Fibroblast of lung (primary cell): Measurements from ENCODE around the gene DCAF7. TPM values are rescaled to one million over a fixed set of nuclear protein-coding genes. Genes with fewer than 3 reads are reported as not detected.

Experiments used
- DNase-seq, 2 donors: peaks; one replicate each; pipeline versions ENCODE4 v3.0.0 to v3.0.0-alpha.2; 2010; ENCODE audit warnings: low read depth in 2 of 2
- H2AFZ ChIP-seq: 2 replicates; pipeline ENCODE4 v1.5.1; 2012; ENCODE audit warnings: low read length, control low read depth, inconsistent platforms
- H3K27ac ChIP-seq: 2 replicates; pipeline ENCODE4 v1.5.1; 2011; ENCODE audit warnings: low read length, control low read depth; ENCODE audit not compliant: insufficient read depth
- H3K27me3 ChIP-seq: 2 replicates; pipeline ENCODE4 v1.5.1; 2011; ENCODE audit warnings: mild to moderate bottlenecking, low read length; ENCODE audit not compliant: control insufficient read depth, insufficient read depth
- H3K36me3 ChIP-seq: 2 replicates; pipeline ENCODE4 v1.5.1; 2011; ENCODE audit warnings: low read length; ENCODE audit not compliant: control insufficient read depth, insufficient read depth
- H3K4me1 ChIP-seq: 2 replicates; pipeline ENCODE4 v1.5.1; 2011; ENCODE audit warnings: low read length; ENCODE audit not compliant: control insufficient read depth, insufficient read depth; ENCODE audit errors: extremely low read depth
- H3K4me2 ChIP-seq: 2 replicates; pipeline ENCODE4 v1.5.1; 2011; ENCODE audit warnings: low read length, control low read depth; ENCODE audit not compliant: insufficient read depth; ENCODE audit errors: extremely low read depth
- H3K4me3 ChIP-seq, 4 experiments: fragments of 200-600 bp in 1 of 4; sonication (generic) in 1 of 4; replicated peaks in 1 of 4; 2 replicates each; pipeline ENCODE4 v1.5.1; 2011 to 2016; ENCODE audit warnings: low read length in 4 of 4, low read depth in 3 of 4, mild to moderate bottlenecking in 3 of 4, control low read depth in 2 of 4, inconsistent platforms in 1 of 4, mixed read lengths in 1 of 4; ENCODE audit not compliant: insufficient read depth in 1 of 4; ENCODE audit errors: control extremely low read depth in 1 of 4
- H3K79me2 ChIP-seq: 2 replicates; pipeline ENCODE4 v1.5.1; 2012; ENCODE audit warnings: mild to moderate bottlenecking, low read length, inconsistent platforms; ENCODE audit not compliant: control insufficient read depth, insufficient read depth
- H3K9ac ChIP-seq: 2 replicates; pipeline ENCODE4 v1.5.1; 2011; ENCODE audit warnings: mild to moderate bottlenecking, low read length, control low read depth; ENCODE audit not compliant: insufficient read depth
- H3K9me3 ChIP-seq: 2 replicates; pipeline ENCODE4 v1.5.1; 2012; ENCODE audit warnings: low read depth, low read length; ENCODE audit not compliant: control insufficient read depth, insufficient read depth
- H4K20me1 ChIP-seq: 2 replicates; pipeline ENCODE4 v1.5.1; 2011; ENCODE audit warnings: low read length; ENCODE audit not compliant: control insufficient read depth, insufficient read depth; ENCODE audit errors: extremely low read depth
- EZH2 ChIP-seq: IDR thresholded peaks from 2 replicates; pipeline ENCODE4 v1.5.1; 2012; ENCODE audit warnings: low read length, control low read depth, mild to moderate bottlenecking; ENCODE audit errors: missing control alignments
- polyA plus RNA-seq, 2 donors: library from polyadenylated mRNA; depleted of rRNA in 1 of 2; stranded (reverse) in 1 of 2; unstranded in 1 of 2; fragments of >200 nt; gene quantifications; 2 replicates each; pipeline ENCODE4 v1.2.1, GENCODE V29; 2011 to 2012; ENCODE audit warnings: missing spikeins in 1 of 2
- total RNA-seq: library from RNA; depleted of rRNA; stranded (reverse); fragments of >200 nt; gene quantifications from 2 replicates; pipeline ENCODE4 v1.2.1, GENCODE V29; 2014
- TF ChIP-seq, protein P1 (sequence below), 2 donors: IDR thresholded peaks in 1 of 2; conservative IDR thresholded peaks in 1 of 2; 1 replicate in 1 of 2; 2 replicates in 1 of 2; pipeline ENCODE4 v1.5.1; 2011 to 2012; ENCODE audit warnings: low read length in 2 of 2, control low read depth in 1 of 2, inconsistent platforms in 1 of 2, low read depth in 1 of 2, mild to moderate bottlenecking in 1 of 2

DCAF7 gene
- total and polyA plus RNA-seq, 2 donors (not counting 1 experiment from before 2014, with no cell fraction given) = 13.9 to 38.8 TPM

DNA sequence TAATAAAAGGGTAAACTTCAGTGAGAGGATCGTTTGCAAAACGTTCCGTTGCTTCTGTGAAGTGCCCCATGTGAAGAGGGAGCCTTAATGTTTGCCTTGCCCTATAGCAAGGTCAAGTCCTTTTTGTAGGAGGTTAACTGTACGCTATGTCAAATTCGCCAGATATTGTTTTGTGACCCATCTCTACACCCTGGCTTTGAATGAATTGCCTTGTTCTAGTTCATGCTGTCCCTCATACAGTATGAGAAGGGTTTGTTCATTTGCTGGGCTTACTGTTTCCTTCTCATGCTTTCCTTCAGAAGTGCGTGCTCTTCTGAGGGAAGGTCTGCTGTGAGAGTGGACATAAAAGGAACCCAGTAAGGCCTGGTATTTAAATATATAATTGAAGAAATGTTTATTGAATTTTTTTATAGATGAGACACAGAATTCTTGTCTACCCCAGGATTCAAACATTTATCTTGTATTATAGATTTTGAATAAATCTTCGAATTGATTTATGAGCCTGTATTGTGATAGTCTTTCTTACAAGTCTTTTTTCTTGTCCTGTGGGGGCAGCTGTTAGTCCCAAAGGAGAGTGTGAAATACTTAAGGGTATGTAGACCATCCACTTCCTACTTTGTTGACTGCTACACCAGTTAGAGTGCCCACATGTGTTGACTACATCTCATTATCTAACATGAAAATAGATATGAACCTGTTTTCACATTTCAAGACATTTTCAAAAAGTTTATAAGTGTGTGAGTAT is 73.7 kb downstream of the DCAF7 start:
- Histone ChIP-seq H3K9ac (no peak overlapping the region), H3K27ac (no peak overlapping the region), H3K4me2 (peak overlapping the region; percentile 76), H3K79me2 (peaks cover 39% of the 10 kb centered on the region), H3K9me3 (no peaks in the 10 kb centered on the region), H3K36me3 (no peaks in the 10 kb centered on the region), H3K4me3 (peak overlapping the region; percentile 75 to 88 (median 78)), H4K20me1 (no peaks in the 10 kb centered on the region), H2AFZ (no peak overlapping the region), H3K4me1 (no peaks in the 10 kb centered on the region), H3K27me3 (no peaks in the 10 kb centered on the region)
- no peak for DNase-seq
- TF ChIP-seq, protein P1, sequence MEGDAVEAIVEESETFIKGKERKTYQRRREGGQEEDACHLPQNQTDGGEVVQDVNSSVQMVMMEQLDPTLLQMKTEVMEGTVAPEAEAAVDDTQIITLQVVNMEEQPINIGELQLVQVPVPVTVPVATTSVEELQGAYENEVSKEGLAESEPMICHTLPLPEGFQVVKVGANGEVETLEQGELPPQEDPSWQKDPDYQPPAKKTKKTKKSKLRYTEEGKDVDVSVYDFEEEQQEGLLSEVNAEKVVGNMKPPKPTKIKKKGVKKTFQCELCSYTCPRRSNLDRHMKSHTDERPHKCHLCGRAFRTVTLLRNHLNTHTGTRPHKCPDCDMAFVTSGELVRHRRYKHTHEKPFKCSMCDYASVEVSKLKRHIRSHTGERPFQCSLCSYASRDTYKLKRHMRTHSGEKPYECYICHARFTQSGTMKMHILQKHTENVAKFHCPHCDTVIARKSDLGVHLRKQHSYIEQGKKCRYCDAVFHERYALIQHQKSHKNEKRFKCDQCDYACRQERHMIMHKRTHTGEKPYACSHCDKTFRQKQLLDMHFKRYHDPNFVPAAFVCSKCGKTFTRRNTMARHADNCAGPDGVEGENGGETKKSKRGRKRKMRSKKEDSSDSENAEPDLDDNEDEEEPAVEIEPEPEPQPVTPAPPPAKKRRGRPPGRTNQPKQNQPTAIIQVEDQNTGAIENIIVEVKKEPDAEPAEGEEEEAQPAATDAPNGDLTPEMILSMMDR (conservative IDR thresholded peaks at IDR 0.05 in 1 of 2, IDR thresholded peaks at IDR 0.05 in 1 of 2; ENCODE audit: low read depth in 1 of 2, low read length in 2 of 2) = no peak
- no peak for TF ChIP-seq EZH2

DNA sequence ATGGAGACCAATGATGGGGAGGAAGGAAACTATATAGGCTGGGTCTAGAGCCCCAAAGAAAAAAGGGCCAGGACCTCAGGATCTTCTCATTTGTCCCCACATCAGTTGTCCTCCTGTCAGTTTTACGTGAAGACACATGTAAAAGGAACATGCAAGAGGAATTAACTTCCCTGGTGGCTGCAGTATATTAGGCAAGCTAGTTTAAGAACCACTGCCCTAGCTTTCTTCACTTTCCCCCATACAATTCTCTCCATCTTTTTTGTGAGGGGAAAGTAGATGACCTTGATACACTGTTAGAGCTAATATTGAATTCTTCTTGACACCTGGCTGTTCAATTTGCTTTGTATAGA is 74.2 kb downstream of the DCAF7 start:
- H3K4me1 ChIP-seq = no peaks in the 10 kb centered on the region
- H3K79me2 ChIP-seq = peaks cover 39% of the 10 kb centered on the region
- H3K27me3 ChIP-seq = no peaks in the 10 kb centered on the region
- H3K4me2 ChIP-seq = no peak overlapping the region
- no peak for DNase-seq
- H3K9me3 ChIP-seq = no peaks in the 10 kb centered on the region
- TF ChIP-seq, protein P1 (conservative IDR thresholded peaks at IDR 0.05 in 1 of 2, IDR thresholded peaks at IDR 0.05 in 1 of 2; ENCODE audit: low read depth in 1 of 2, low read length in 2 of 2) = no peak
- no peak for TF ChIP-seq EZH2
- H4K20me1 ChIP-seq = no peaks in the 10 kb centered on the region
- no peaks in the 10 kb centered on the region for H3K36me3 ChIP-seq
- H3K9ac ChIP-seq = no peak overlapping the region
- H3K4me3 ChIP-seq = peak overlapping the region in 1 of 4 experiments; percentile 75
- no peak overlapping the region for H2AFZ ChIP-seq
- H3K27ac ChIP-seq = no peak overlapping the region

DNA sequence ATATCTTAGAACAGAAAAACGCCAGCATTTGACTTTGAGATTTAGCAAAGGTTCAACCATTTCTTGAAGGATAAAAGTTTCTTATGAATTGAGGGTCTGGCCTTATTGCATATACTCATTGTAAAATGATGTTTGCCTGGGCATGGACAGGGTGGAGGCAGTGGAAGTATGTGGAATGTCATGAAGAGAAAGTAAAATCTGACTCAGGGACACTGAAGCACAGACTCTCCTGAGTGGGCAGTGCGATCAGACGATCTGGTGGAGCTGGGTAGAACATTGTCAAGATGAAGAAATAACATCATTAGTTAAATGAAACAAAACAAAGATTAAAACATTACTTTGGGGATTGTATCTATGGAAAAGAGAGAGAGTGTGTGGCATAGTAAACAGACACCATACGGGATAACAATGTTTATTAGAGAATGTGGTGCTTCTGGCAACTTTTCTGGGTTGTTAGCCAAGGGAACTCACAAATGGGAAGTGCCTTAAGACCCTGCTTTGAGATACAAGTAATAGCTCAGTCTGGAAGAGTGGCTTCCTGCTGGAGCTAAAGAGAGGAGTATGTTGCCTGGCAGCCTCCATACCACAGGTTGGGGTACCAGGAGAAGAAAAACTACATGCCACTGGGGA is 76.4 kb downstream of the DCAF7 start:
- Histone ChIP-seq H3K36me3 (no peaks in the 10 kb centered on the region), H3K4me2 (peak overlapping the region; percentile 70), H3K4me3 (peak overlapping the region in 1 of 4 experiments; percentile 15), H3K4me1 (no peaks in the 10 kb centered on the region), H3K79me2 (peaks cover 39% of the 10 kb centered on the region), H3K27me3 (no peaks in the 10 kb centered on the region), H2AFZ (no peak overlapping the region), H3K9ac (no peak overlapping the region), H3K27ac (no peak overlapping the region), H4K20me1 (no peaks in the 10 kb centered on the region), H3K9me3 (no peaks in the 10 kb centered on the region)
- peak; percentile 29 to 45 for DNase-seq
- TF ChIP-seq, protein P1 (conservative IDR thresholded peaks at IDR 0.05 in 1 of 2, IDR thresholded peaks at IDR 0.05 in 1 of 2; ENCODE audit: low read depth in 1 of 2, low read length in 2 of 2) = no peak
